Stimulated activated naive CD8-positive, alpha-beta T cell treated with anti-CD3 and anti-CD28 coated beads, Interleukin-15, Interleukin-2, amounts not matched to agents 100 U/mL and 50 U/mL, for 24 hours (primary cell): ENCODE results near the gene ZFHX3.

Experiments used
- ATAC-seq: fragments of 150-1000 bp; cut with Tn5 transposase; one replicate; pipeline ENCODE4 v1.10.0; 2021
- DNase-seq: peaks from one replicate; pipeline ENCODE4 v3.0.0; 2021

The ZFHX3 gene

GRCh38 chr16:73037845-73038570 is 9.9 kb downstream of the ZFHX3 start:
- ATAC-seq (no peak), DNase-seq (no peak)

- no peak for DNase-seq
- ATAC-seq: no peak
These were observed 10.6 kb downstream of the ZFHX3 start for GRCh38 chr16:73037331-73037745.

- no peak for DNase-seq
- ATAC-seq: no peak
These were observed 11.7 kb downstream of the ZFHX3 start for GRCh38 chr16:73036074-73036826.

GRCh38 chr16:73034374-73034773 is 13.6 kb downstream of the ZFHX3 start:
- ATAC-seq (no peak), DNase-seq (no peak)

- ATAC-seq (no peak), DNase-seq (no peak)
These were observed 14.5 kb downstream of the ZFHX3 start for GRCh38 chr16:73033271-73033998.

- ATAC-seq (no peak), DNase-seq (no peak)
These were observed 15.2 kb downstream of the ZFHX3 start for GRCh38 chr16:73032541-73033270.

- ATAC-seq: no peak
- no peak for DNase-seq
These were observed 15.9 kb downstream of the ZFHX3 start for GRCh38 chr16:73031984-73032383.

GRCh38 chr16:73031155-73031866 is 16.6 kb downstream of the ZFHX3 start:
- DNase-seq (no peak), ATAC-seq (no peak)

- ATAC-seq: no peak
- no peak for DNase-seq
These were observed 19.1 kb downstream of the ZFHX3 start for GRCh38 chr16:73028721-73029361.

- ATAC-seq (no peak), DNase-seq (no peak)
These were observed 19.7 kb downstream of the ZFHX3 start for GRCh38 chr16:73028263-73028662.

- no peak for ATAC-seq
- DNase-seq: no peak
These were observed 20.2 kb downstream of the ZFHX3 start for GRCh38 chr16:73027685-73028111.

GRCh38 chr16:73026754-73027684 is 20.9 kb downstream of the ZFHX3 start:
- ATAC-seq: no peak
- DNase-seq: no peak

- ATAC-seq (no peak), DNase-seq (no peak)
These were observed 22.1 kb downstream of the ZFHX3 start for GRCh38 chr16:73025856-73026210.

GRCh38 chr16:73025151-73025855 is 22.6 kb downstream of the ZFHX3 start:
- DNase-seq (no peak), ATAC-seq (no peak)

- ATAC-seq (no peak), DNase-seq (no peak)
These were observed 23.3 kb downstream of the ZFHX3 start for GRCh38 chr16:73024571-73025105.

- ATAC-seq: no peak
- no peak for DNase-seq
These were observed 24.0 kb downstream of the ZFHX3 start for GRCh38 chr16:73023752-73024570.

GRCh38 chr16:73023320-73023719 is 24.6 kb downstream of the ZFHX3 start:
- DNase-seq: no peak

GRCh38 chr16:73022534-73022933 is 25.4 kb downstream of the ZFHX3 start:
- DNase-seq (no peak), ATAC-seq (no peak)

More at GRCh38 chr16:73023320-73023719, 24.6 kb downstream of the ZFHX3 start:
- ATAC-seq: no peak
